K562 (cell line): ENCODE results near the gene GRWD1. TPM values are rescaled to one million over a fixed set of nuclear protein-coding genes. Genes with fewer than 3 reads are reported as not detected.

ENCODE experiments used
- ARID3B ChIP-seq: fragments of 250-450 bp; sonication (Bioruptor Pico); IDR thresholded peaks from 2 replicates; pipeline ENCODE4 v1.4.0; 2020; ENCODE audit warnings: borderline replicate concordance
- ASH1L ChIP-seq: fragments of 450-650 bp; IDR thresholded peaks from 2 replicates; pipeline ENCODE4 v1.6.1; 2018; ENCODE audit warnings: borderline replicate concordance, mild to moderate bottlenecking, low read depth; ENCODE audit not compliant: partially characterized antibody
- CC2D1A ChIP-seq: fragments of 450-650 bp; IDR thresholded peaks from 2 replicates; pipeline ENCODE4 v1.6.1; 2017; ENCODE audit warnings: mild to moderate bottlenecking
- CEBPG ChIP-seq, 3 experiments: fragments of 200-800 bp in 1 of 3; sonication (Bioruptor generic) in 1 of 3; sonication (generic) in 1 of 3; formaldehyde crosslinking in 1 of 3; IDR thresholded peaks in 2 of 3; conservative IDR thresholded peaks in 1 of 3; 2 replicates each; pipeline versions ENCODE4 v1.6.1 to v1.8.0; 2016 to 2022; ENCODE audit warnings: missing compliant biosample characterization in 2 of 3, missing genetic modification characterization in 2 of 3, mild to moderate bottlenecking in 1 of 3, missing genetic modification reagents in 1 of 3
- CTCFL ChIP-seq: IDR thresholded peaks from 2 replicates; pipeline ENCODE4 v1.6.1; 2011; ENCODE audit warnings: borderline replicate concordance, low read depth, mild to moderate bottlenecking, moderate library complexity, low read length; ENCODE audit not compliant: insufficient read depth, poor library complexity, severe bottlenecking
- HINFP ChIP-seq: fragments of 450-650 bp; conservative IDR thresholded peaks from 2 replicates; pipeline ENCODE4 v1.6.1; 2016; ENCODE audit warnings: missing genetic modification characterization, low read depth, mild to moderate bottlenecking, control low read depth, missing compliant biosample characterization
- KLF13 ChIP-seq: fragments of 450-650 bp; IDR thresholded peaks from 2 replicates; pipeline ENCODE4 v1.6.1; 2016; ENCODE audit warnings: missing genetic modification characterization, low read depth, mild to moderate bottlenecking, missing compliant biosample characterization, moderate library complexity, borderline replicate concordance
- MAFK ChIP-seq: IDR thresholded peaks from 2 replicates; pipeline ENCODE4 v1.6.1; 2011; ENCODE audit warnings: low read length, improper control_type of control experiment
- MBD2 ChIP-seq: sonication (generic); IDR thresholded peaks from 2 replicates; pipeline ENCODE4 v1.6.1; 2016; ENCODE audit warnings: low read depth, borderline replicate concordance
- NCOA6 ChIP-seq: fragments of 450-650 bp; IDR thresholded peaks from 2 replicates; pipeline ENCODE4 v1.6.1; 2017; ENCODE audit warnings: mild to moderate bottlenecking
- PHB2 ChIP-seq: fragments of 450-650 bp; IDR thresholded peaks from 2 replicates; pipeline ENCODE4 v1.6.1; 2017; ENCODE audit warnings: low read depth
- RBM15 ChIP-seq: fragments of 200-400 bp; formaldehyde crosslinking; IDR thresholded peaks from 2 replicates; pipeline ENCODE4 v1.6.1; 2018; ENCODE audit warnings: mild to moderate bottlenecking, low read length, moderate library complexity; ENCODE audit not compliant: insufficient read depth
- RNF219 ChIP-seq: fragments of 250-450 bp; sonication (Bioruptor Pico); IDR thresholded peaks from 2 replicates; pipeline ENCODE4 v1.5.0; 2022; ENCODE audit warnings: mild to moderate bottlenecking
- SMAD4 ChIP-seq: fragments of 250-450 bp; sonication (Bioruptor Pico); conservative IDR thresholded peaks from 2 replicates; pipeline ENCODE4 v1.8.0; 2021; ENCODE audit warnings: inconsistent platforms, mild to moderate bottlenecking, moderate library complexity
- SP1 ChIP-seq: sonication (generic); formaldehyde crosslinking; IDR thresholded peaks from 2 replicates; pipeline ENCODE4 v1.8.1; 2022; ENCODE audit warnings: mild to moderate bottlenecking, missing genetic modification reagents
- SRSF7 ChIP-seq: fragments of 200-400 bp; formaldehyde crosslinking; optimal IDR thresholded peaks from 2 replicates; pipeline ENCODE3; 2017; ENCODE audit warnings: mild to moderate bottlenecking, low read depth, low read length
- TSC22D4 ChIP-seq: fragments of 450-650 bp; IDR thresholded peaks from 2 replicates; pipeline ENCODE4 v1.6.1; 2016; ENCODE audit warnings: missing genetic modification characterization, missing biosample characterization, control low read depth
- ZKSCAN3 ChIP-seq: fragments of 250-450 bp; sonication (Bioruptor Pico); IDR thresholded peaks from 2 replicates; pipeline ENCODE4 v1.4.0; 2020
- ZNF143 ChIP-seq: sonication (generic); formaldehyde crosslinking; IDR thresholded peaks from 2 replicates; pipeline ENCODE4 v1.9.0; 2022; ENCODE audit warnings: mild to moderate bottlenecking, missing genetic modification reagents
- ZNF696 ChIP-seq: fragments of 250-450 bp; sonication (Bioruptor Pico); conservative IDR thresholded peaks from 2 replicates; pipeline ENCODE4 v1.4.0; 2020; ENCODE audit warnings: mild to moderate bottlenecking, moderate library complexity
- ZNF76 ChIP-seq: fragments of 250-450 bp; sonication (Bioruptor Pico); IDR thresholded peaks from 2 replicates; pipeline ENCODE4 v1.4.0; 2020; ENCODE audit warnings: mild to moderate bottlenecking, moderate library complexity, borderline replicate concordance
- polyA plus RNA-seq, 8 experiments: library from polyadenylated mRNA; depleted of rRNA in 4 of 8; stranded (reverse) in 5 of 8; unstranded in 3 of 8; fragments of >200 nt; fragmentation: Nextera tagmentation in 2 of 8; fragmentation: Illumina TruSeq in 1 of 8; extraction: Ambion mirVana in 2 of 8; extraction: Trizol in 1 of 8; gene quantifications; 2 replicates each; pipeline versions ENCODE4 v1.2.1 to v1.2.3, GENCODE V29; 2011 to 2014; ENCODE audit warnings: inconsistent platforms in 1 of 8, missing spikeins in 1 of 8
- total RNA-seq, 7 experiments: library from RNA; depleted of rRNA in 6 of 7; stranded (reverse); fragments of >200 nt in 6 of 7; fragmentation: Illumina TruSeq in 2 of 7; extraction: Trizol in 2 of 7; gene quantifications; 2 replicates each; pipeline versions ENCODE4 v1.2.1 to v1.2.3, GENCODE V29; 2011 to 2021; ENCODE audit warnings: low replicate concordance in 1 of 7

Gene GRWD1
- total and polyA plus RNA-seq, 9 of the 15 experiments (the other 6 are each of a cell fraction or from before 2014, with no cell fraction given): 1.5 to 87.2 (median 24.5) TPM

- TF ChIP-seq ZNF143 (CRISPR knock-in tag) (peak; percentile 30; the same call in 1 of the 2 replicates), SMAD4 (CRISPR knock-in tag) (peak; percentile 88), RNF219 (CRISPR knock-in tag) (no peak), CTCFL (no peak), TSC22D4 (tag) (no peak), ZNF696 (CRISPR knock-in tag) (no peak), ASH1L (no peak), MAFK (no peak), RBM15 (no peak), ARID3B (CRISPR knock-in tag) (no peak; the same call in 1 of the 2 replicates), PHB2 (no peak), HINFP (tag) (no peak), SP1 (CRISPR knock-in tag) (peak; percentile 65), ZNF76 (peak; percentile 37; the same call in 1 of the 2 replicates), CC2D1A (no peak), NCOA6 (no peak), ZKSCAN3 (CRISPR knock-in tag) (no peak), SRSF7 (no peak), KLF13 (tag) (peak; percentile 67; the same call in 1 of the 2 replicates), MBD2 (no peak), CEBPG (CRISPR knock-in tag; IDR thresholded peaks at IDR 0.05) (no peak), CEBPG (tag; conservative IDR thresholded peaks at IDR 0.05 in 1 of 2, IDR thresholded peaks at IDR 0.05 in 1 of 2) (no peak)
Observed at GRCh38 chr19:48469289-48469881, 23.6 kb downstream of the GRWD1 start, which contains the start of gene CYTH2 (continued).
